IMR-90 (cell line): ENCODE results near the gene BMAL2. TPM values are rescaled to one million over a fixed set of nuclear protein-coding genes. Genes with fewer than 3 reads are reported as not detected.
A peak's percentile ranks its signal among the peaks of the same experiment; 100 is the strongest.

ENCODE experiments used
- ATAC-seq: fragments of 200-7000 bp; cut with Tn5 transposase; 2 replicates; pipeline ENCODE4 v1.9.1; 2020; ENCODE audit warnings: low read depth, mild to moderate bottlenecking, moderate library complexity
- BruUV-seq: library from RNA; stranded (reverse); fragments of 400-500 nt; replicated peaks from 2 replicates; lab custom pipeline; 2021; lab: Mats Ljungman, UMichigan
- CTCF ChIA-PET: fragments of 300-600 bp; formaldehyde crosslinking; extraction: SDS; loops from one replicate; lab custom pipeline; 2021; ENCODE audit warnings: antibody characterized with exemption; lab: Yijun Ruan, JAX
- POLR2A ChIA-PET: fragments of 300-600 bp; sonication (Branson Sonifier 250); formaldehyde crosslinking; loops from one replicate; lab custom pipeline; 2022; ENCODE audit warnings: antibody characterized with exemption; ENCODE audit not compliant: unreplicated experiment; lab: Charles Lee
- DNase-seq: peaks from one replicate; pipeline ENCODE4 v3.0.0; 2013
- H2AFZ ChIP-seq: replicated peaks from 2 replicates; pipeline ENCODE3; 2013; ENCODE audit warnings: low read length, mild to moderate bottlenecking; ENCODE audit not compliant: poor library complexity
- H2AK5ac ChIP-seq: 2 replicates; pipeline ENCODE4 v1.6.1; 2013; ENCODE audit warnings: low read depth, low read length, inconsistent platforms
- H2AK9ac ChIP-seq: replicated peaks from 2 replicates; pipeline ENCODE3; 2013; ENCODE audit warnings: mild to moderate bottlenecking, low read depth, low read length, moderate library complexity; ENCODE audit not compliant: poor library complexity
- H2BK120ac ChIP-seq: 2 replicates; pipeline ENCODE4 v1.6.1; 2013; ENCODE audit warnings: low read depth, low read length, inconsistent platforms
- H2BK15ac ChIP-seq: 3 replicates; pipeline ENCODE4 v1.6.1; 2013; ENCODE audit warnings: low read depth, low read length, inconsistent platforms
- H2BK20ac ChIP-seq: 2 replicates; pipeline ENCODE4 v1.6.1; 2013; ENCODE audit warnings: low read depth, mild to moderate bottlenecking, inconsistent platforms, low read length, moderate library complexity
- H2BK5ac ChIP-seq: 2 replicates; pipeline ENCODE4 v1.6.1; 2013; ENCODE audit warnings: mild to moderate bottlenecking, low read depth, low read length, inconsistent platforms; ENCODE audit not compliant: poor library complexity, severe bottlenecking
- H3K14ac ChIP-seq: replicated peaks from 2 replicates; pipeline ENCODE4 v1.6.1; 2013; ENCODE audit warnings: low read depth, low read length, inconsistent platforms
- H3K18ac ChIP-seq: 2 replicates; pipeline ENCODE4 v1.6.1; 2013; ENCODE audit warnings: low read depth, low read length, control low read depth
- H3K23ac ChIP-seq: 2 replicates; pipeline ENCODE4 v1.6.1; 2013; ENCODE audit warnings: low read depth, low read length, inconsistent platforms
- H3K27ac ChIP-seq: 2 replicates; pipeline ENCODE4 v1.5.1; 2013; ENCODE audit warnings: mild to moderate bottlenecking, control low read depth, low read length; ENCODE audit not compliant: insufficient read depth
- H3K27me3 ChIP-seq: 2 replicates; pipeline ENCODE4 v1.6.1; 2013; ENCODE audit warnings: low read length; ENCODE audit not compliant: control insufficient read depth, insufficient read depth
- H3K36me3 ChIP-seq: 2 replicates; pipeline ENCODE4 v1.6.1; 2013; ENCODE audit warnings: low read length, mixed read lengths; ENCODE audit not compliant: control insufficient read depth, insufficient read depth
- H3K4ac ChIP-seq: 2 replicates; pipeline ENCODE4 v1.6.1; 2013; ENCODE audit warnings: low read depth, low read length, inconsistent platforms
- H3K4me1 ChIP-seq: 2 replicates; pipeline ENCODE4 v1.6.1; 2013; ENCODE audit warnings: low read length, mixed read lengths; ENCODE audit not compliant: control insufficient read depth, insufficient read depth
- H3K4me2 ChIP-seq: 2 replicates; pipeline ENCODE4 v1.6.1; 2013; ENCODE audit warnings: low read depth, mild to moderate bottlenecking, control low read depth, low read length, moderate library complexity
- H3K4me3 ChIP-seq: 2 replicates; pipeline ENCODE4 v1.5.1; 2013; ENCODE audit warnings: low read depth, mild to moderate bottlenecking, control low read depth, low read length, moderate library complexity; ENCODE audit not compliant: insufficient read depth
- H3K56ac ChIP-seq: 2 replicates; pipeline ENCODE4 v1.6.1; 2013; ENCODE audit warnings: low read length, inconsistent platforms; ENCODE audit not compliant: insufficient read depth; ENCODE audit errors: extremely low read depth
- H3K79me1 ChIP-seq, 2 experiments: 2 replicates each; pipeline ENCODE4 v1.6.1; 2013; ENCODE audit warnings: low read length in 2 of 2, inconsistent platforms in 1 of 2, low read depth in 1 of 2
- H3K9ac ChIP-seq: 2 replicates; pipeline ENCODE4 v1.6.1; 2013; ENCODE audit warnings: low read depth, low read length, control low read depth
- H3K9me1 ChIP-seq: 2 replicates; pipeline ENCODE4 v1.6.1; 2013; ENCODE audit warnings: low read length, inconsistent platforms; ENCODE audit not compliant: insufficient read depth
- H3K9me3 ChIP-seq: 2 replicates; pipeline ENCODE4 v1.6.1; 2013; ENCODE audit warnings: low read length; ENCODE audit not compliant: control insufficient read depth, insufficient read depth
- H4K20me1 ChIP-seq: 2 replicates; pipeline ENCODE4 v1.6.1; 2013; ENCODE audit warnings: low read length, inconsistent platforms; ENCODE audit not compliant: insufficient read depth
- H4K5ac ChIP-seq: 2 replicates; pipeline ENCODE4 v1.6.1; 2013; ENCODE audit warnings: mild to moderate bottlenecking, low read depth, low read length, control low read depth
- H4K8ac ChIP-seq, 2 experiments: 2 replicates each; pipeline ENCODE4 v1.6.1; 2013; ENCODE audit warnings: low read depth in 2 of 2, low read length in 2 of 2, control low read depth in 1 of 2, inconsistent platforms in 1 of 2
- H4K91ac ChIP-seq: 2 replicates; pipeline ENCODE4 v1.6.1; 2013; ENCODE audit warnings: low read depth, low read length, inconsistent platforms; ENCODE audit not compliant: insufficient read depth
- BHLHE40 ChIP-seq: fragments of 150-350 bp; IDR thresholded peaks from 2 replicates; pipeline ENCODE4 v1.6.1; 2016; ENCODE audit warnings: mild to moderate bottlenecking, low read depth, low read length
- CEBPB ChIP-seq: IDR thresholded peaks from 2 replicates; pipeline ENCODE4 v1.6.1; 2012; ENCODE audit warnings: low read depth, low read length, improper control_type of control experiment
- CHD1 ChIP-seq: IDR thresholded peaks from 2 replicates; pipeline ENCODE4 v1.6.1; 2012; ENCODE audit warnings: low read depth, low read length, improper control_type of control experiment
- CTCF ChIP-seq: conservative IDR thresholded peaks from 2 replicates; pipeline ENCODE4 v1.5.1; 2012; ENCODE audit warnings: mild to moderate bottlenecking, low read depth, low read length, improper control_type of control experiment
- ELK1 ChIP-seq: fragments of 150-350 bp; IDR thresholded peaks from 2 replicates; pipeline ENCODE4 v1.6.1; 2016; ENCODE audit warnings: low read depth, mild to moderate bottlenecking, low read length, moderate library complexity, borderline replicate concordance
- FOS ChIP-seq: fragments of 150-350 bp; IDR thresholded peaks from 2 replicates; pipeline ENCODE4 v1.6.1; 2016; ENCODE audit warnings: low read depth, low read length
- MAFK ChIP-seq: IDR thresholded peaks from 2 replicates; pipeline ENCODE4 v1.6.1; 2012; ENCODE audit warnings: low read depth, low read length, improper control_type of control experiment
- MAZ ChIP-seq: IDR thresholded peaks from 2 replicates; pipeline ENCODE4 v1.6.1; 2012; ENCODE audit warnings: low read depth, mild to moderate bottlenecking, low read length, improper control_type of control experiment, moderate library complexity, borderline replicate concordance
- MXI1 ChIP-seq: IDR thresholded peaks from 2 replicates; pipeline ENCODE4 v1.6.1; 2012; ENCODE audit warnings: low read depth, mild to moderate bottlenecking, low read length, moderate library complexity, borderline replicate concordance
- RAD21 ChIP-seq: IDR thresholded peaks from 2 replicates; pipeline ENCODE4 v1.6.1; 2012; ENCODE audit warnings: low read length, improper control_type of control experiment
- RCOR1 ChIP-seq: IDR thresholded peaks from 2 replicates; pipeline ENCODE4 v1.6.1; 2012; ENCODE audit warnings: mild to moderate bottlenecking, low read length, improper control_type of control experiment; ENCODE audit not compliant: insufficient replicate concordance
- RFX5 ChIP-seq: IDR thresholded peaks from 2 replicates; pipeline ENCODE4 v1.8.0; 2012; ENCODE audit warnings: low read depth, mild to moderate bottlenecking, low read length, moderate library complexity
- SMC3 ChIP-seq: fragments of 150-350 bp; IDR thresholded peaks from 2 replicates; pipeline ENCODE4 v1.6.1; 2016; ENCODE audit warnings: low read depth, mild to moderate bottlenecking, antibody characterized with exemption, low read length, moderate library complexity
- USF2 ChIP-seq: fragments of 150-350 bp; IDR thresholded peaks from 2 replicates; pipeline ENCODE4 v1.6.1; 2017; ENCODE audit warnings: mild to moderate bottlenecking, antibody characterized with exemption, low read length, low read depth
- WGBS, 2 experiments: methylation state at CpG; one replicate each; pipeline versions ENCODE4 v1.1.5 to v1.1.7; 2013; ENCODE audit warnings: missing lambda C conversion rate in 2 of 2; ENCODE audit not compliant: insufficient read length in 1 of 2; ENCODE audit errors: extremely low coverage in 2 of 2; 5-methylcytosine and 5-hydroxymethylcytosine counted together
- dilution Hi-C: fragments of 300-500 bp; cut with HindIII; formaldehyde crosslinking; loops from one replicate; pipeline ENCODE4 v1.14.3; 2018; ENCODE audit warnings: low sequenced_read_pairs; ENCODE audit not compliant: unreplicated experiment
- in situ Hi-C: fragments of 300-500 bp; cut with MboI; formaldehyde crosslinking; loops from 3 replicates; pipeline ENCODE4 v1.14.3; 2019; ENCODE audit warnings: low sequenced_read_pairs, inconsistent platforms, mixed read lengths
- intact Hi-C: fragments of 100-400 bp; cut with micrococcal nuclease; formaldehyde crosslinking; loops from 2 replicates; pipeline ENCODE4 v1.10.0; 2022
- polyA plus RNA-seq, 3 experiments: library from polyadenylated mRNA; depleted of rRNA; stranded (reverse); fragments of >200 nt; gene quantifications; 2 replicates each; pipeline ENCODE4 v1.2.3, GENCODE V29; 2012; ENCODE audit warnings: low replicate concordance in 1 of 3
- total RNA-seq: library from RNA; depleted of rRNA; stranded (reverse); fragments of >200 nt; gene quantifications from 2 replicates; pipeline ENCODE4 v1.2.3, GENCODE V29; 2012

BMAL2 gene
- total and polyA plus RNA-seq, 2 of the 4 experiments (the other 2 are of a cell fraction), result 11.0 to 57.0 TPM

GRCh38 chr12:27340971-27341370 lies 8.3 kb downstream of the BMAL2 start:
- no CpG with 5 or more reads among the region's 3 CpGs for WGBS, 2 experiments
- DNase-seq, result no peak

More at GRCh38 chr12:27340971-27341370, 8.3 kb downstream of the BMAL2 start:
- no peak overlapping the region for H2AK9ac ChIP-seq
- H3K27me3 ChIP-seq, result no peaks in the 10 kb centered on the region
- H4K5ac ChIP-seq, result no peak overlapping the region
- dilution Hi-C loops (no loop called here), intact Hi-C loops (loop anchor here (5.0 kb wide), 1 partner anchor 181 kb away; the partner anchor contains the start of gene PPFIBP1), in situ Hi-C loops (no loop called here)
- ChIA-PET POLR2A (no interaction called here), CTCF (interaction anchor here (0.6 kb wide), 1 partner anchor 287 kb away, joined by 4 read pairs; no protein-coding TSS in a partner anchor)
- no peak overlapping the region for H3K4me3 ChIP-seq
- no peak overlapping the region for H4K8ac ChIP-seq
- BruUV-seq, result no TSS peak
- H4K20me1 ChIP-seq, result no peaks in the 10 kb centered on the region
- ATAC-seq, result no peak
- H2BK20ac ChIP-seq, result peak overlapping the region; percentile 35; the same call in 1 of the 2 replicates
- peaks cover 17% of the 10 kb centered on the region for H3K4me1 ChIP-seq
- no peak overlapping the region for H3K4ac ChIP-seq
- H3K36me3 ChIP-seq, result no peaks in the 10 kb centered on the region
- no peak overlapping the region for H3K9ac ChIP-seq
- H3K27ac ChIP-seq, result no peak overlapping the region
- peak overlapping the region; percentile 50 for H3K14ac ChIP-seq
- H4K91ac ChIP-seq, result no peak overlapping the region
- no peak overlapping the region for H2BK120ac ChIP-seq
- no peak overlapping the region; the same call in 1 of the 2 replicates for H3K18ac ChIP-seq
- H3K23ac ChIP-seq, result 0 out of 2 replicates have a peak overlapping the region, but pooled peaks have one; percentile 52
- H2BK5ac ChIP-seq, result peak overlapping the region; percentile 28
- H3K56ac ChIP-seq, result no peak overlapping the region
- H2AK5ac ChIP-seq, result no peak overlapping the region
- H3K9me1 ChIP-seq, result peaks cover 12% of the 10 kb centered on the region
- H2BK15ac ChIP-seq, result no peak overlapping the region
- H2AFZ ChIP-seq, result no peak overlapping the region
- H3K4me2 ChIP-seq, result no peak overlapping the region
- no peaks in the 10 kb centered on the region for H3K9me3 ChIP-seq
- H3K79me1 ChIP-seq, result peaks cover 22 to 55% of the 10 kb centered on the region in 2 experiments
- TF ChIP-seq RCOR1, result no peak
- no peak for TF ChIP-seq BHLHE40
- no peak for TF ChIP-seq FOS
- TF ChIP-seq MXI1, result no peak
- TF ChIP-seq MAFK, result no peak
- TF ChIP-seq RAD21, result no peak
- TF ChIP-seq SMC3, result no peak
- TF ChIP-seq CHD1, result no peak
- no peak for TF ChIP-seq CTCF
- no peak for TF ChIP-seq RFX5
- TF ChIP-seq CEBPB, result no peak
- no peak for TF ChIP-seq USF2
- TF ChIP-seq MAZ, result no peak
- TF ChIP-seq ELK1, result no peak
